ENCODE measurements around the gene CAPZB. TPM values are rescaled to one million over a fixed set of nuclear protein-coding genes. Genes with fewer than 3 reads are reported as not detected.

The CAPZB gene
- polyA plus RNA-seq, 1 donor from 2014 or later = 159 TPM

- no peak overlapping the region for H2AFZ ChIP-seq (ENCODE audit: low read depth, low read length)
- no peaks in the 10 kb centered on the region for H3K9me3 ChIP-seq (ENCODE audit: low read length)
- no peaks in the 10 kb centered on the region for H3K27me3 ChIP-seq (ENCODE audit: insufficient read depth, low read depth, low read length)
- H3K9ac ChIP-seq (ENCODE audit: low read length) = no peak overlapping the region
- H4K20me1 ChIP-seq (ENCODE audit: insufficient read depth) = no peaks in the 10 kb centered on the region
- H3F3A ChIP-seq (ENCODE audit: insufficient read depth, low read length, poor library complexity, severe bottlenecking) = no peaks in the 10 kb centered on the region
- no peak overlapping the region for H3K27ac ChIP-seq (ENCODE audit: low read length)
- peaks cover 5% of the 10 kb centered on the region for H3K36me3 ChIP-seq (ENCODE audit: insufficient read depth, low read length)
- no peak overlapping the region for H3K4me3 ChIP-seq (ENCODE audit: low read length)
- H3K4me2 ChIP-seq (ENCODE audit: low read length) = no peak overlapping the region
- TF ChIP-seq, protein P1, sequence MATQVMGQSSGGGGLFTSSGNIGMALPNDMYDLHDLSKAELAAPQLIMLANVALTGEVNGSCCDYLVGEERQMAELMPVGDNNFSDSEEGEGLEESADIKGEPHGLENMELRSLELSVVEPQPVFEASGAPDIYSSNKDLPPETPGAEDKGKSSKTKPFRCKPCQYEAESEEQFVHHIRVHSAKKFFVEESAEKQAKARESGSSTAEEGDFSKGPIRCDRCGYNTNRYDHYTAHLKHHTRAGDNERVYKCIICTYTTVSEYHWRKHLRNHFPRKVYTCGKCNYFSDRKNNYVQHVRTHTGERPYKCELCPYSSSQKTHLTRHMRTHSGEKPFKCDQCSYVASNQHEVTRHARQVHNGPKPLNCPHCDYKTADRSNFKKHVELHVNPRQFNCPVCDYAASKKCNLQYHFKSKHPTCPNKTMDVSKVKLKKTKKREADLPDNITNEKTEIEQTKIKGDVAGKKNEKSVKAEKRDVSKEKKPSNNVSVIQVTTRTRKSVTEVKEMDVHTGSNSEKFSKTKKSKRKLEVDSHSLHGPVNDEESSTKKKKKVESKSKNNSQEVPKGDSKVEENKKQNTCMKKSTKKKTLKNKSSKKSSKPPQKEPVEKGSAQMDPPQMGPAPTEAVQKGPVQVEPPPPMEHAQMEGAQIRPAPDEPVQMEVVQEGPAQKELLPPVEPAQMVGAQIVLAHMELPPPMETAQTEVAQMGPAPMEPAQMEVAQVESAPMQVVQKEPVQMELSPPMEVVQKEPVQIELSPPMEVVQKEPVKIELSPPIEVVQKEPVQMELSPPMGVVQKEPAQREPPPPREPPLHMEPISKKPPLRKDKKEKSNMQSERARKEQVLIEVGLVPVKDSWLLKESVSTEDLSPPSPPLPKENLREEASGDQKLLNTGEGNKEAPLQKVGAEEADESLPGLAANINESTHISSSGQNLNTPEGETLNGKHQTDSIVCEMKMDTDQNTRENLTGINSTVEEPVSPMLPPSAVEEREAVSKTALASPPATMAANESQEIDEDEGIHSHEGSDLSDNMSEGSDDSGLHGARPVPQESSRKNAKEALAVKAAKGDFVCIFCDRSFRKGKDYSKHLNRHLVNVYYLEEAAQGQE (IDR thresholded peaks at IDR 0.05; ENCODE audit: borderline replicate concordance) = no peak
- TF ChIP-seq SMC3 (conservative IDR thresholded peaks at IDR 0.05; ENCODE audit: poor library complexity) (no peak), TAF1 (IDR thresholded peaks at IDR 0.05; ENCODE audit: low read depth) (no peak), RAD21 (conservative IDR thresholded peaks at IDR 0.05) (no peak), CTCF (IDR thresholded peaks at IDR 0.05; ENCODE audit: poor library complexity, severe bottlenecking) (no peak), EP300 (conservative IDR thresholded peaks at IDR 0.05; ENCODE audit: poor library complexity, severe bottlenecking) (no peak), MXI1 (conservative IDR thresholded peaks at IDR 0.05; ENCODE audit: poor library complexity, severe bottlenecking) (no peak), EZH2 (IDR thresholded peaks at IDR 0.05; ENCODE audit: borderline replicate concordance, insufficient read depth, low read length, poor library complexity, severe bottlenecking) (no peak), POLR2AphosphoS5 (IDR thresholded peaks at IDR 0.05) (no peak)
- H3K9me2 ChIP-seq (ENCODE audit: insufficient read depth, low read length) = no peaks in the 10 kb centered on the region
- peaks cover 87% of the 10 kb centered on the region for H3K79me2 ChIP-seq (replicated peaks; ENCODE audit: insufficient read depth, low read length)
These were observed 5.8 kb downstream of the CAPZB start for GRCh38 chr1:19479351-19480120.

DNA sequence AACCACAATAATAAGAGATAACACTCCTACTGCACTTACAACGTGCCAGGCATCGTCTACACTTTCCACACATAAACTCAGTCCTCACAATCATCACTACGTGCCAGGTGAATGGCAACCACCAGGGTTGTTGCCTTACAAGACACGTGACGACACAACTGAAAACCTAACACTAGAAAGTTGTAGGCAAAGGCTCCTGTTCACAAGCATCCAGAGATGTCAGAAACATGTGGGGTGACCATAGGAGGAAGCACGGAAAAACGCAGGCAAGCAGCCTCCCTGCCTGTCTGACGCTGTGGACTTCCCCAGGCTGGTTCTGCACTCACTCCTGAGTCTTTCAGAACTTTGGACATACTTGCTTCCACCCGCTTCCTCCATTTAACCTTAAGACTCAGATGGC lies 7.0 kb downstream of the CAPZB start:
- Histone ChIP-seq H4K20me1 (ENCODE audit: insufficient read depth) (no peaks in the 10 kb centered on the region), H3K27ac (ENCODE audit: low read length) (no peak overlapping the region)

More for the DNA sequence above, 7.0 kb downstream of the CAPZB start:
- Histone ChIP-seq H3K9me2 (ENCODE audit: insufficient read depth, low read length) (no peaks in the 10 kb centered on the region), H3K27me3 (ENCODE audit: insufficient read depth, low read depth, low read length) (no peaks in the 10 kb centered on the region), H3K4me3 (ENCODE audit: low read length) (no peak overlapping the region), H3K4me2 (ENCODE audit: low read length) (no peak overlapping the region), H3K9ac (ENCODE audit: low read length) (no peak overlapping the region), H3K79me2 (replicated peaks; ENCODE audit: insufficient read depth, low read length) (peaks cover 82% of the 10 kb centered on the region), H3K36me3 (ENCODE audit: insufficient read depth, low read length) (no peaks in the 10 kb centered on the region), H2AFZ (ENCODE audit: low read depth, low read length) (no peak overlapping the region), H3F3A (ENCODE audit: insufficient read depth, low read length, poor library complexity, severe bottlenecking) (no peaks in the 10 kb centered on the region), H3K9me3 (ENCODE audit: low read length) (no peaks in the 10 kb centered on the region)
- TF ChIP-seq POLR2AphosphoS5 (IDR thresholded peaks at IDR 0.05) = no peak
- no peak for TF ChIP-seq EZH2 (IDR thresholded peaks at IDR 0.05; ENCODE audit: borderline replicate concordance, insufficient read depth, low read length, poor library complexity, severe bottlenecking)
- no peak for TF ChIP-seq TAF1 (IDR thresholded peaks at IDR 0.05; ENCODE audit: low read depth)
- no peak for TF ChIP-seq SMC3 (conservative IDR thresholded peaks at IDR 0.05; ENCODE audit: poor library complexity)
